HepG2 (cell line): Measurements from ENCODE around the gene ARPC1B. TPM values are rescaled to one million over a fixed set of nuclear protein-coding genes. Genes with fewer than 3 reads are reported as not detected.

ENCODE experiments used
- ARID3A ChIP-seq: IDR thresholded peaks from 2 replicates; pipeline ENCODE4 v1.6.1; 2012; ENCODE audit warnings: low read depth, low read length, improper control_type of control experiment
- CCAR2 ChIP-seq: fragments of 200-400 bp; formaldehyde crosslinking; optimal IDR thresholded peaks from 2 replicates; pipeline ENCODE3; 2018; ENCODE audit warnings: low read depth, mild to moderate bottlenecking, low read length, moderate library complexity
- GATAD1 ChIP-seq: IDR thresholded peaks from 2 replicates; pipeline ENCODE4 v1.6.1; 2016; ENCODE audit warnings: missing genetic modification reagents, missing compliant biosample characterization
- GTF2F1 ChIP-seq: fragments of 150-350 bp; IDR thresholded peaks from 2 replicates; pipeline ENCODE4 v1.6.1; 2014; ENCODE audit warnings: low read length
- KDM3A ChIP-seq: IDR thresholded peaks from 2 replicates; pipeline ENCODE4 v1.6.1; 2018; ENCODE audit warnings: low read depth, missing compliant biosample characterization
- NFATC3 ChIP-seq: sonication (generic); formaldehyde crosslinking; IDR thresholded peaks from 2 replicates; pipeline ENCODE4 v1.5.1; 2020; ENCODE audit warnings: mild to moderate bottlenecking, missing genetic modification reagents
- NFKB2 ChIP-seq: sonication (generic); formaldehyde crosslinking; IDR thresholded peaks from 2 replicates; pipeline ENCODE4 v1.4.0; 2020; ENCODE audit warnings: missing genetic modification reagents, borderline replicate concordance
- SUZ12 ChIP-seq: fragments of 150-350 bp; IDR thresholded peaks from 2 replicates; pipeline ENCODE4 v1.6.1; 2014; ENCODE audit warnings: low read depth, low read length
- SYNCRIP ChIP-seq: fragments of 200-400 bp; formaldehyde crosslinking; IDR thresholded peaks from 2 replicates; pipeline ENCODE4 v1.6.1; 2018; ENCODE audit warnings: mild to moderate bottlenecking, low read depth, low read length; ENCODE audit not compliant: insufficient read depth
- TGIF2 ChIP-seq: IDR thresholded peaks from 2 replicates; pipeline ENCODE4 v1.6.1; 2016; ENCODE audit warnings: control low read depth, missing compliant biosample characterization
- TRAFD1 ChIP-seq: sonication (generic); formaldehyde crosslinking; IDR thresholded peaks from 2 replicates; pipeline ENCODE4 v1.5.1; 2020; ENCODE audit warnings: missing genetic modification reagents, mild to moderate bottlenecking, borderline replicate concordance
- ZBTB42 ChIP-seq: sonication (generic); formaldehyde crosslinking; IDR thresholded peaks from 2 replicates; pipeline ENCODE4 v1.5.0; 2020; ENCODE audit warnings: mild to moderate bottlenecking, missing genetic modification reagents
- ZNF446 ChIP-seq: sonication (generic); formaldehyde crosslinking; IDR thresholded peaks from 2 replicates; pipeline ENCODE4 v1.5.0; 2020; ENCODE audit warnings: mild to moderate bottlenecking, missing genetic modification reagents
- ZNF468 ChIP-seq: sonication (generic); formaldehyde crosslinking; IDR thresholded peaks from 2 replicates; pipeline ENCODE4 v1.8.0; 2022; ENCODE audit warnings: mild to moderate bottlenecking, moderate library complexity, missing genetic modification reagents
- ZNF563 ChIP-seq: sonication (generic); formaldehyde crosslinking; IDR thresholded peaks from 2 replicates; pipeline ENCODE4 v1.8.0; 2022; ENCODE audit warnings: mild to moderate bottlenecking, moderate library complexity, missing genetic modification reagents
- ZNF564 ChIP-seq: sonication (generic); formaldehyde crosslinking; IDR thresholded peaks from 2 replicates; pipeline ENCODE4 v1.8.1; 2023; ENCODE audit warnings: mild to moderate bottlenecking, missing genetic modification reagents
- ZNF891 ChIP-seq: sonication (generic); formaldehyde crosslinking; IDR thresholded peaks from 2 replicates; pipeline ENCODE4 v1.5.0; 2020; ENCODE audit warnings: mild to moderate bottlenecking, missing genetic modification reagents
- polyA plus RNA-seq, 8 experiments: library from polyadenylated mRNA; depleted of rRNA in 3 of 8; stranded (reverse) in 7 of 8; unstranded in 1 of 8; fragments of >200 nt; fragmentation: Illumina TruSeq in 4 of 8; extraction: Trizol in 4 of 8; gene quantifications; 2 replicates each; pipeline versions ENCODE4 v1.2.1 to v1.2.3, GENCODE V29; 2011 to 2016; ENCODE audit warnings: low read depth in 4 of 8, missing spikeins in 1 of 8, mixed read lengths in 1 of 8; ENCODE audit not compliant: insufficient read depth in 1 of 8
- total RNA-seq, 5 experiments: library from RNA; depleted of rRNA; stranded (reverse); fragments of >200 nt; fragmentation: Illumina TruSeq; extraction: Trizol; gene quantifications; 2 replicates each; pipeline ENCODE4 v1.2.3, GENCODE V29; 2016; ENCODE audit warnings: low read depth in 1 of 5
- TF ChIP-seq, protein P1 (sequence below): sonication (generic); formaldehyde crosslinking; IDR thresholded peaks from 2 replicates; pipeline ENCODE4 v1.5.0; 2020; ENCODE audit warnings: missing genetic modification reagents, mild to moderate bottlenecking, borderline replicate concordance
- TF ChIP-seq, protein P2 (sequence below): sonication (generic); formaldehyde crosslinking; IDR thresholded peaks from 2 replicates; pipeline ENCODE4 v1.5.0; 2020; ENCODE audit warnings: missing genetic modification reagents
- TF ChIP-seq, protein P3 (sequence below): sonication (generic); formaldehyde crosslinking; IDR thresholded peaks from 2 replicates; pipeline ENCODE4 v1.8.0; 2022; ENCODE audit warnings: mild to moderate bottlenecking, missing genetic modification reagents; ENCODE audit not compliant: insufficient replicate concordance

ARPC1B gene
- total and polyA plus RNA-seq, 2 of the 13 experiments (the other 11 are each of a cell fraction or from before 2014, with no cell fraction given), result 72.9 to 89.1 TPM

- TF ChIP-seq, protein P1, sequence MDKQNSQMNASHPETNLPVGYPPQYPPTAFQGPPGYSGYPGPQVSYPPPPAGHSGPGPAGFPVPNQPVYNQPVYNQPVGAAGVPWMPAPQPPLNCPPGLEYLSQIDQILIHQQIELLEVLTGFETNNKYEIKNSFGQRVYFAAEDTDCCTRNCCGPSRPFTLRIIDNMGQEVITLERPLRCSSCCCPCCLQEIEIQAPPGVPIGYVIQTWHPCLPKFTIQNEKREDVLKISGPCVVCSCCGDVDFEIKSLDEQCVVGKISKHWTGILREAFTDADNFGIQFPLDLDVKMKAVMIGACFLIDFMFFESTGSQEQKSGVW, result no peak
- TF ChIP-seq ARID3A (0 out of 2 replicates have a peak, but pooled peaks have one; percentile 18), ZBTB42 (CRISPR knock-in tag) (0 out of 2 replicates have a peak, but pooled peaks have one; percentile 65), ZNF891 (CRISPR knock-in tag) (peak; percentile 77), TRAFD1 (CRISPR knock-in tag) (no peak), NFATC3 (CRISPR knock-in tag) (peak; percentile 31; the same call in 1 of the 2 replicates), CCAR2 (peak; percentile 66), GATAD1 (peak; percentile 92), NFKB2 (CRISPR knock-in tag) (peak; percentile 73; the same call in 1 of the 2 replicates), ZNF564 (peak; percentile 72; the same call in 1 of the 2 replicates), TGIF2 (CRISPR knock-in tag) (no peak), ZNF563 (CRISPR knock-in tag) (peak; percentile 95), ZNF446 (0 out of 2 replicates have a peak, but pooled peaks have one; percentile 60), SUZ12 (no peak), ZNF468 (no peak), KDM3A (CRISPR knock-in tag) (peak; percentile 61; the same call in 1 of the 2 replicates), SYNCRIP (no peak), GTF2F1 (no peak)
- TF ChIP-seq, protein P2, sequence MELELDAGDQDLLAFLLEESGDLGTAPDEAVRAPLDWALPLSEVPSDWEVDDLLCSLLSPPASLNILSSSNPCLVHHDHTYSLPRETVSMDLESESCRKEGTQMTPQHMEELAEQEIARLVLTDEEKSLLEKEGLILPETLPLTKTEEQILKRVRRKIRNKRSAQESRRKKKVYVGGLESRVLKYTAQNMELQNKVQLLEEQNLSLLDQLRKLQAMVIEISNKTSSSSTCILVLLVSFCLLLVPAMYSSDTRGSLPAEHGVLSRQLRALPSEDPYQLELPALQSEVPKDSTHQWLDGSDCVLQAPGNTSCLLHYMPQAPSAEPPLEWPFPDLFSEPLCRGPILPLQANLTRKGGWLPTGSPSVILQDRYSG (CRISPR knock-in tag), result no peak
- TF ChIP-seq, protein P3, sequence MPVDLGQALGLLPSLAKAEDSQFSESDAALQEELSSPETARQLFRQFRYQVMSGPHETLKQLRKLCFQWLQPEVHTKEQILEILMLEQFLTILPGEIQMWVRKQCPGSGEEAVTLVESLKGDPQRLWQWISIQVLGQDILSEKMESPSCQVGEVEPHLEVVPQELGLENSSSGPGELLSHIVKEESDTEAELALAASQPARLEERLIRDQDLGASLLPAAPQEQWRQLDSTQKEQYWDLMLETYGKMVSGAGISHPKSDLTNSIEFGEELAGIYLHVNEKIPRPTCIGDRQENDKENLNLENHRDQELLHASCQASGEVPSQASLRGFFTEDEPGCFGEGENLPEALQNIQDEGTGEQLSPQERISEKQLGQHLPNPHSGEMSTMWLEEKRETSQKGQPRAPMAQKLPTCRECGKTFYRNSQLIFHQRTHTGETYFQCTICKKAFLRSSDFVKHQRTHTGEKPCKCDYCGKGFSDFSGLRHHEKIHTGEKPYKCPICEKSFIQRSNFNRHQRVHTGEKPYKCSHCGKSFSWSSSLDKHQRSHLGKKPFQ (CRISPR knock-in tag), result peak; percentile 37
These were observed 64.3 kb downstream of the ARPC1B start, which contains the start of the genes CPSF4 and PTCD1 (continued) for GRCh38 chr7:99438573-99439480.
